ENCODE results near the gene CD80.
"Not testable (repeated sequence)": the region's sequence is repeated elsewhere in the genome, so short reads cannot be mapped to it uniquely, and the experiment has no call there.

CD80 gene

GRCh38 chr3:119596398-119596797, 37.0 kb upstream of the CD80 start:
- Histone ChIP-seq H3K4me1 (ENCODE audit: insufficient read depth, poor library complexity, severe bottlenecking) (no peaks in the 10 kb centered on the region), H3K27ac (ENCODE audit: poor library complexity, severe bottlenecking) (no peak overlapping the region), H3K36me3 (ENCODE audit: low read depth) (no peaks in the 10 kb centered on the region), H3K27me3 (ENCODE audit: insufficient read depth, poor library complexity, severe bottlenecking) (no peaks in the 10 kb centered on the region), H3K9me3 (ENCODE audit: severe bottlenecking) (no peaks in the 10 kb centered on the region), H3K4me3 (ENCODE audit: severe bottlenecking) (no peak overlapping the region)
- DNase-seq (ENCODE audit: low spot score) (no peak), ATAC-seq (ENCODE audit: low read depth) (no peak)
- no peak for TF ChIP-seq CTCF (IDR thresholded peaks at IDR 0.05; ENCODE audit: poor library complexity, severe bottlenecking)

GRCh38 chr3:119595639-119596334, 36.4 kb upstream of the CD80 start:
- H3K4me3 ChIP-seq (ENCODE audit: severe bottlenecking): no peak overlapping the region
- ATAC-seq (ENCODE audit: low read depth): no peak

GRCh38 chr3:119594929-119595328, 35.5 kb upstream of the CD80 start:
- H3K36me3 ChIP-seq (ENCODE audit: low read depth); DNase-seq (ENCODE audit: low spot score); H3K27ac ChIP-seq (ENCODE audit: poor library complexity, severe bottlenecking); H3K9me3 ChIP-seq (ENCODE audit: severe bottlenecking); H3K27me3 ChIP-seq (ENCODE audit: insufficient read depth, poor library complexity, severe bottlenecking); H3K4me3 ChIP-seq (ENCODE audit: severe bottlenecking); ATAC-seq (ENCODE audit: low read depth); H3K4me1 ChIP-seq (ENCODE audit: insufficient read depth, poor library complexity, severe bottlenecking): not testable (repeated sequence)

More at GRCh38 chr3:119595639-119596334, 36.4 kb upstream of the CD80 start:
- H3K27ac ChIP-seq (ENCODE audit: poor library complexity, severe bottlenecking): no peak overlapping the region
- H3K27me3 ChIP-seq (ENCODE audit: insufficient read depth, poor library complexity, severe bottlenecking): no peaks in the 10 kb centered on the region
- TF ChIP-seq CTCF (IDR thresholded peaks at IDR 0.05; ENCODE audit: poor library complexity, severe bottlenecking): no peak
- H3K36me3 ChIP-seq (ENCODE audit: low read depth): no peaks in the 10 kb centered on the region
- no peak for DNase-seq (ENCODE audit: low spot score)
- H3K4me1 ChIP-seq (ENCODE audit: insufficient read depth, poor library complexity, severe bottlenecking): no peaks in the 10 kb centered on the region
- H3K9me3 ChIP-seq (ENCODE audit: severe bottlenecking): no peaks in the 10 kb centered on the region

- Histone ChIP-seq H3K4me3 (ENCODE audit: severe bottlenecking) (no peak overlapping the region), H3K4me1 (ENCODE audit: insufficient read depth, poor library complexity, severe bottlenecking) (no peaks in the 10 kb centered on the region), H3K27me3 (ENCODE audit: insufficient read depth, poor library complexity, severe bottlenecking) (no peaks in the 10 kb centered on the region), H3K9me3 (ENCODE audit: severe bottlenecking) (no peaks in the 10 kb centered on the region), H3K27ac (ENCODE audit: poor library complexity, severe bottlenecking) (no peak overlapping the region), H3K36me3 (ENCODE audit: low read depth) (no peaks in the 10 kb centered on the region)
- DNase-seq (ENCODE audit: low spot score): no peak
- no peak for TF ChIP-seq CTCF (IDR thresholded peaks at IDR 0.05; ENCODE audit: poor library complexity, severe bottlenecking)
- ATAC-seq (ENCODE audit: low read depth): no peak
Measured at GRCh38 chr3:119594066-119594465, 34.7 kb upstream of the CD80 start.

GRCh38 chr3:119592861-119593260, 33.4 kb upstream of the CD80 start:
- Histone ChIP-seq H3K36me3 (ENCODE audit: low read depth) (no peaks in the 10 kb centered on the region), H3K4me3 (ENCODE audit: severe bottlenecking) (no peak overlapping the region), H3K27me3 (ENCODE audit: insufficient read depth, poor library complexity, severe bottlenecking) (no peaks in the 10 kb centered on the region), H3K4me1 (ENCODE audit: insufficient read depth, poor library complexity, severe bottlenecking) (no peaks in the 10 kb centered on the region), H3K9me3 (ENCODE audit: severe bottlenecking) (no peaks in the 10 kb centered on the region), H3K27ac (ENCODE audit: poor library complexity, severe bottlenecking) (no peak overlapping the region)
- TF ChIP-seq CTCF (IDR thresholded peaks at IDR 0.05; ENCODE audit: poor library complexity, severe bottlenecking): no peak
- DNase-seq (ENCODE audit: low spot score) (no peak), ATAC-seq (ENCODE audit: low read depth) (no peak)
